Right lobe of liver (tissue), 6 donors: ENCODE measurements around the gene KLHDC8B. TPM values are rescaled to one million over a fixed set of nuclear protein-coding genes. Genes with fewer than 3 reads are reported as not detected.
A peak's percentile ranks its signal among the peaks of the same experiment; 100 is the strongest.

Source experiments
- ATAC-seq, 4 donors: fragments of 200-7000 bp; cut with Tn5 transposase; one replicate each; pipeline ENCODE4 v1.9.1; 2020; ENCODE audit warnings: mild to moderate bottlenecking in 4 of 4, moderate library complexity in 4 of 4
- DNase-seq, 3 donors: peaks; one replicate each; pipeline ENCODE4 v3.0.0-alpha.2; 2020
- H3K27ac ChIP-seq, 3 donors: fragments of 200-600 bp; one replicate each; pipeline ENCODE4 v1.8.0; 2022
- H3K27me3 ChIP-seq, 2 donors: fragments of 200-600 bp; one replicate each; pipeline ENCODE4 v1.8.0; 2022
- H3K36me3 ChIP-seq, 4 donors: fragments of 200-600 bp; sonication (generic) in 1 of 4; one replicate each; pipeline versions ENCODE4 v1.5.1 to v1.8.0; 2017 to 2022; ENCODE audit warnings: control low read depth in 1 of 4
- H3K4me1 ChIP-seq, 4 donors: fragments of 200-600 bp; sonication (generic) in 1 of 4; one replicate each; pipeline versions ENCODE4 v1.5.1 to v1.8.0; 2017 to 2022; ENCODE audit warnings: control low read depth in 1 of 4
- H3K4me3 ChIP-seq, 3 donors: fragments of 200-600 bp; one replicate each; pipeline ENCODE4 v1.8.0; 2022
- H3K9me3 ChIP-seq, 4 donors: fragments of 200-600 bp; sonication (generic) in 1 of 4; one replicate each; pipeline versions ENCODE4 v1.5.1 to v1.8.0; 2017 to 2022; ENCODE audit warnings: control low read depth in 1 of 4
- CTCF ChIP-seq, 4 donors: fragments of 200-600 bp in 3 of 4; fragments of 450-650 bp in 1 of 4; IDR thresholded peaks; one replicate each; pipeline versions ENCODE4 v1.5.1 to v1.8.0; 2016 to 2022; ENCODE audit warnings: antibody characterized with exemption in 4 of 4, mild to moderate bottlenecking in 2 of 4
- POLR2A ChIP-seq: fragments of 450-650 bp; IDR thresholded peaks from one replicate; pipeline ENCODE4 v1.6.1; 2017; ENCODE audit warnings: antibody characterized with exemption, mild to moderate bottlenecking
- WGBS: methylation state at CpG from one replicate; pipeline ENCODE4 v1.1.6; 2018; ENCODE audit warnings: low coverage, low lambda C conversion rate; ENCODE audit not compliant: insufficient coverage; ENCODE audit errors: missing lambda C conversion rate; 5-methylcytosine and 5-hydroxymethylcytosine counted together
- intact Hi-C, 2 donors: fragments of 100-400 bp; cut with DNase I; formaldehyde crosslinking; loops; one replicate each; pipeline versions ENCODE4 v1.11.2 to v1.14.1; 2022
- total RNA-seq, 6 experiments: library from RNA; depleted of rRNA in 2 of 6; stranded (reverse); fragments of >200 nt in 2 of 6; fragmentation: NEBNext Ultra II Directional in 3 of 6; extraction: Animal tissue kit (Norgen Biotek cat#: 25700) in 3 of 6; gene quantifications; one replicate each; pipeline versions ENCODE4 v1.1.0 to v1.2.4, GENCODE V29; 2016 to 2023
- donor health status: DM: no; HTN: yes; CAD: no.
- donor health status: DM: no; HTN: no; CAD: no.
- donor health status: DM: no; HTN: no; CAD: no.
- donor health status: DM: no; HTN: yes; CAD: no.
- donor health status: DM: no; HTN: yes; CAD: no.

KLHDC8B gene
- total RNA-seq, 6 experiments from 2014 or later: 10.4 to 15.2 (median 11.5) TPM

- 40% methylated on average over 1 of the region's 3 CpGs for WGBS
- Histone ChIP-seq H3K4me3 (no peak overlapping the region), H3K9me3 (no peaks in the 10 kb centered on the region), H3K4me1 (peaks cover 0 to 16% (median 7%) of the 10 kb centered on the region in 4 donors), H3K27me3 (no peaks in the 10 kb centered on the region), H3K36me3 (peaks cover 0 to 13% (median 7%) of the 10 kb centered on the region in 4 donors), H3K27ac (no peak overlapping the region)
- TF ChIP-seq POLR2A (no peak), CTCF (IDR thresholded peaks at IDR 0.05) (no peak)
- ATAC-seq (no peak), DNase-seq (no peak)
- intact Hi-C loops: no loop called here
Measured at GRCh38 chr3:49161808-49162530, 9.4 kb upstream of the KLHDC8B start.

- no peak for ATAC-seq
- 90% methylated on average over 9 of the region's 21 CpGs for whole genome bisulfite sequencing
- no peak overlapping the region for H3K4me3 ChIP-seq
- no peak for DNase-seq
- no peak overlapping the region for H3K27ac ChIP-seq
- TF ChIP-seq CTCF (IDR thresholded peaks at IDR 0.05): no peak
- no peak for TF ChIP-seq POLR2A
- no peaks in the 10 kb centered on the region for H3K9me3 ChIP-seq
- intact Hi-C loops: no loop called here
- H3K36me3 ChIP-seq: peaks cover 0 to 13% (median 7%) of the 10 kb centered on the region in 4 donors
- peaks cover 0 to 21% (median 9%) of the 10 kb centered on the region in 4 donors for H3K4me1 ChIP-seq
- H3K27me3 ChIP-seq: no peaks in the 10 kb centered on the region
Measured at GRCh38 chr3:49162751-49163419, 8.5 kb upstream of the KLHDC8B start.

GRCh38 chr3:49163609-49164008 is 7.8 kb upstream of the KLHDC8B start:
- no peak overlapping the region for H3K4me3 ChIP-seq
- no CpG with 5 or more reads among the region's 8 CpGs for WGBS
- peaks cover 0 to 13% (median 7%) of the 10 kb centered on the region in 4 donors for H3K36me3 ChIP-seq
- no peak for TF ChIP-seq CTCF (IDR thresholded peaks at IDR 0.05)
- TF ChIP-seq POLR2A: no peak
- H3K9me3 ChIP-seq: no peaks in the 10 kb centered on the region
- intact Hi-C loops: no loop called here
- no peak overlapping the region for H3K27ac ChIP-seq
- no peaks in the 10 kb centered on the region for H3K27me3 ChIP-seq
- H3K4me1 ChIP-seq: peaks cover 0 to 21% (median 9%) of the 10 kb centered on the region in 4 donors
- ATAC-seq: no peak
- no peak for DNase-seq

- no peak for DNase-seq
- ATAC-seq: no peak
- whole genome bisulfite sequencing: 62% methylated on average over 3 of the region's 6 CpGs
- Histone ChIP-seq H3K4me1 (peaks cover 0 to 21% (median 9%) of the 10 kb centered on the region in 4 donors), H3K27me3 (no peaks in the 10 kb centered on the region), H3K9me3 (no peaks in the 10 kb centered on the region), H3K36me3 (peaks cover 0 to 13% (median 7%) of the 10 kb centered on the region in 4 donors), H3K27ac (peak overlapping the region; percentile 82 to 84 (median 84)), H3K4me3 (peak overlapping the region; percentile 85 to 92 (median 90))
- intact Hi-C loops: no loop called here
- no peak for TF ChIP-seq POLR2A
- TF ChIP-seq CTCF (IDR thresholded peaks at IDR 0.05): no peak
Measured at GRCh38 chr3:49164983-49165720, 6.2 kb upstream of the KLHDC8B start.
